Measurements from ENCODE around the gene GTF2B.
"Not testable (repeated sequence)": the region's sequence is repeated elsewhere in the genome, so short reads cannot be mapped to it uniquely, and the experiment has no call there.

GTF2B gene

GRCh38 chr1:88847643-88848042 lies 43.7 kb downstream of the GTF2B start:
- Histone ChIP-seq H3K9me3 (replicated peaks in 1 of 11) (no peaks in the 10 kb centered on the region), H4K20me1 (peaks cover 0 to 12% (median 3%) of the 10 kb centered on the region in 11 experiments; a peak in 6 of 22 replicates), H3K27ac (no peak overlapping the region), H3K36me3 (peaks cover 27 to 37% (median 33%) of the 10 kb centered on the region in 11 experiments), H3K4me3 (no peak overlapping the region), H3K4me2 (no peak overlapping the region), H3K27me3 (no peaks in the 10 kb centered on the region), H3K9ac (no peak overlapping the region), H3K4me1 (no peaks in the 10 kb centered on the region)
- TF ChIP-seq Cebpa-rat (IDR thresholded peaks at IDR 0.05): no peak

- H3K27me3 ChIP-seq: no peaks in the 10 kb centered on the region
- H3K4me1 ChIP-seq: no peaks in the 10 kb centered on the region
- no peak overlapping the region for H3K27ac ChIP-seq
- no peak overlapping the region for H3K4me2 ChIP-seq
- no peak overlapping the region for H3K4me3 ChIP-seq
- TF ChIP-seq Cebpa-rat (IDR thresholded peaks at IDR 0.05): no peak
- no peaks in the 10 kb centered on the region for H3K9me3 ChIP-seq (replicated peaks in 1 of 11)
- H3K36me3 ChIP-seq: peaks cover 66 to 94% (median 79%) of the 10 kb centered on the region in 11 experiments
- H3K9ac ChIP-seq: no peak overlapping the region
- peaks cover 0 to 4% (median 0%) of the 10 kb centered on the region in 11 experiments; a peak in 1 of 22 replicates for H4K20me1 ChIP-seq
Measured at GRCh38 chr1:88825721-88826120, 65.6 kb downstream of the GTF2B start.

- Histone ChIP-seq H3K36me3 (peaks cover 70 to 94% (median 76%) of the 10 kb centered on the region in 11 experiments), H3K9me3 (replicated peaks in 1 of 11) (peaks cover 0 to 18% (median 7%) of the 10 kb centered on the region in 11 experiments; a peak in 6 of 22 replicates)
- H3K4me3 ChIP-seq, H3K27ac ChIP-seq, H3K27me3 ChIP-seq, H3K9ac ChIP-seq, H4K20me1 ChIP-seq, H3K4me1 ChIP-seq, H3K4me2 ChIP-seq: not testable (repeated sequence)
Measured at GRCh38 chr1:88819642-88820041, 71.7 kb downstream of the GTF2B start.

GRCh38 chr1:88813471-88813870 lies 77.9 kb downstream of the GTF2B start:
- Histone ChIP-seq H3K36me3 (peaks cover 84 to 97% (median 89%) of the 10 kb centered on the region in 11 experiments), H3K4me3 (no peak overlapping the region), H3K27ac (no peak overlapping the region), H3K4me2 (no peak overlapping the region), H4K20me1 (0 out of 22 replicates have a peak, but pooled peaks cover 0 to 3% (median 0%) of the 10 kb centered on the region in 11 experiments), H3K9me3 (replicated peaks in 1 of 11) (peaks cover 0 to 12% (median 3%) of the 10 kb centered on the region in 11 experiments; a peak in 5 of 22 replicates), H3K9ac (no peak overlapping the region), H3K27me3 (no peaks in the 10 kb centered on the region), H3K4me1 (0 out of 20 replicates have a peak, but pooled peaks cover 0 to 7% (median 0%) of the 10 kb centered on the region in 10 experiments)
- no peak for TF ChIP-seq Cebpa-rat (IDR thresholded peaks at IDR 0.05)

- Histone ChIP-seq H3K9me3 (replicated peaks in 1 of 11) (peaks cover 0 to 6% (median 0%) of the 10 kb centered on the region in 11 experiments; a peak in 2 of 22 replicates), H3K4me2 (no peak overlapping the region), H3K4me1 (0 out of 20 replicates have a peak, but pooled peaks cover 0 to 7% (median 0%) of the 10 kb centered on the region in 10 experiments), H4K20me1 (0 out of 22 replicates have a peak, but pooled peaks cover 0 to 3% (median 0%) of the 10 kb centered on the region in 11 experiments), H3K27me3 (no peaks in the 10 kb centered on the region), H3K4me3 (no peak overlapping the region), H3K36me3 (peaks cover 79 to 97% (median 89%) of the 10 kb centered on the region in 11 experiments), H3K9ac (no peak overlapping the region), H3K27ac (no peak overlapping the region)
- TF ChIP-seq Cebpa-rat (IDR thresholded peaks at IDR 0.05): no peak
Measured at GRCh38 chr1:88812366-88812765, 79.0 kb downstream of the GTF2B start.

GRCh38 chr1:88803444-88803843 lies 87.9 kb downstream of the GTF2B start:
- Histone ChIP-seq H3K27me3 (no peaks in the 10 kb centered on the region), H3K4me2 (no peak overlapping the region), H3K27ac (peak overlapping the region in 1 of 11 experiments; percentile 81; a peak in 1 of 22 replicates), H4K20me1 (no peaks in the 10 kb centered on the region), H3K36me3 (peaks cover 74 to 100% (median 93%) of the 10 kb centered on the region in 11 experiments), H3K9me3 (replicated peaks in 1 of 11) (peaks cover 20 to 34% (median 31%) of the 10 kb centered on the region in 11 experiments), H3K4me1 (peaks cover 0 to 34% (median 15%) of the 10 kb centered on the region in 10 experiments; a peak in 17 of 20 replicates), H3K9ac (no peak overlapping the region), H3K4me3 (no peak overlapping the region)
- no peak for TF ChIP-seq Cebpa-rat (IDR thresholded peaks at IDR 0.05)

GRCh38 chr1:88802950-88803349 lies 88.4 kb downstream of the GTF2B start:
- Histone ChIP-seq H3K9ac (no peak overlapping the region), H3K36me3 (peaks cover 70 to 100% (median 92%) of the 10 kb centered on the region in 11 experiments), H3K27me3 (no peaks in the 10 kb centered on the region), H3K4me1 (peaks cover 0 to 37% (median 15%) of the 10 kb centered on the region in 10 experiments; a peak in 17 of 20 replicates), H3K4me3 (no peak overlapping the region), H3K27ac (peak overlapping the region; percentile 70 to 83 (median 80); a peak in 18 of 22 replicates), H3K9me3 (replicated peaks in 1 of 11) (peaks cover 20 to 34% (median 31%) of the 10 kb centered on the region in 11 experiments), H3K4me2 (0 out of 22 replicates have a peak overlapping the region, but pooled peaks of 1 of the 11 experiments have one; percentile 35), H4K20me1 (no peaks in the 10 kb centered on the region)
- no peak for TF ChIP-seq Cebpa-rat (IDR thresholded peaks at IDR 0.05)

Measured in BLaER1 treated with 17β-estradiol and CSF1 and Interleukin-3, amounts not matched to agents 10 nM and 100 nM (cell line).